K562 (cell line): ENCODE measurements around the gene NVL. TPM values are rescaled to one million over a fixed set of nuclear protein-coding genes. Genes with fewer than 3 reads are reported as not detected.

ENCODE experiments used
- ADNP ChIP-seq: fragments of 200-800 bp; sonication (Bioruptor generic); IDR thresholded peaks from 2 replicates; pipeline ENCODE4 v1.6.1; 2016; ENCODE audit warnings: missing genetic modification characterization, missing compliant biosample characterization
- ASH1L ChIP-seq: fragments of 450-650 bp; IDR thresholded peaks from 2 replicates; pipeline ENCODE4 v1.6.1; 2018; ENCODE audit warnings: borderline replicate concordance, mild to moderate bottlenecking, low read depth; ENCODE audit not compliant: partially characterized antibody
- CEBPB ChIP-seq: fragments of 450-650 bp; IDR thresholded peaks from 2 replicates; pipeline ENCODE4 v1.6.1; 2016; ENCODE audit warnings: missing genetic modification characterization, missing compliant biosample characterization
- CUX1 ChIP-seq: fragments of 200-800 bp; sonication (Bioruptor generic); IDR thresholded peaks from 2 replicates; pipeline ENCODE4 v1.6.1; 2016; ENCODE audit warnings: missing genetic modification characterization, missing compliant biosample characterization
- DACH1 ChIP-seq: fragments of 450-650 bp; IDR thresholded peaks from 2 replicates; pipeline ENCODE4 v1.6.1; 2018; ENCODE audit not compliant: partially characterized antibody
- ELF1 ChIP-seq: fragments of 200-800 bp; sonication (Bioruptor generic); IDR thresholded peaks from 2 replicates; pipeline ENCODE4 v1.6.1; 2016; ENCODE audit warnings: missing genetic modification characterization, missing compliant biosample characterization
- HDAC6 ChIP-seq: IDR thresholded peaks from 2 replicates; pipeline ENCODE4 v1.6.1; 2012; ENCODE audit warnings: low read depth, mild to moderate bottlenecking, control low read depth, inconsistent platforms, low read length, moderate library complexity
- KLF1 ChIP-seq: fragments of 450-650 bp; IDR thresholded peaks from 2 replicates; pipeline ENCODE4 v1.6.1; 2016; ENCODE audit warnings: missing genetic modification characterization, missing compliant biosample characterization
- POLR2A ChIP-seq: fragments of 450-650 bp; conservative IDR thresholded peaks from 2 replicates; pipeline ENCODE4 v1.6.1; 2016
- RAD51 ChIP-seq: fragments of 450-650 bp; IDR thresholded peaks from 2 replicates; pipeline ENCODE4 v1.7.1; 2016; ENCODE audit warnings: low read depth, mild to moderate bottlenecking, borderline replicate concordance
- RFX1 ChIP-seq: fragments of 450-650 bp; IDR thresholded peaks from 2 replicates; pipeline ENCODE4 v1.6.1; 2016; ENCODE audit warnings: mild to moderate bottlenecking, moderate library complexity
- SRF ChIP-seq, 2 experiments: fragments of 250-450, 450-650 bp in 1 of 2; sonication (Bioruptor Pico) in 1 of 2; sonication (generic) in 1 of 2; formaldehyde crosslinking; IDR thresholded peaks; 2 replicates each; pipeline versions ENCODE4 v1.5.0 to v1.5.1; 2020 to 2022; ENCODE audit warnings: mild to moderate bottlenecking in 1 of 2, missing genetic modification reagents in 1 of 2
- STAT5B ChIP-seq: fragments of 250-450 bp; sonication (Bioruptor Pico); IDR thresholded peaks from 2 replicates; pipeline ENCODE4 v1.8.0; 2021; ENCODE audit warnings: mild to moderate bottlenecking, inconsistent platforms
- TCF15 ChIP-seq: fragments of 250-450 bp; sonication (Bioruptor Pico); IDR thresholded peaks from 2 replicates; pipeline ENCODE4 v1.8.0; 2022; ENCODE audit warnings: moderate library complexity, mild to moderate bottlenecking, inconsistent platforms
- U2AF1 ChIP-seq: fragments of 200-400 bp; formaldehyde crosslinking; optimal IDR thresholded peaks from 2 replicates; pipeline ENCODE3; 2017; ENCODE audit warnings: mild to moderate bottlenecking, low read depth, low read length, moderate library complexity
- ZNF280A ChIP-seq: fragments of 450-650 bp; IDR thresholded peaks from 2 replicates; pipeline ENCODE4 v1.6.1; 2018; ENCODE audit warnings: mild to moderate bottlenecking, low read depth; ENCODE audit not compliant: partially characterized antibody
- ZNF668 ChIP-seq: fragments of 250-450 bp; sonication (Bioruptor Pico); IDR thresholded peaks from 2 replicates; pipeline ENCODE4 v1.8.0; 2022; ENCODE audit warnings: mild to moderate bottlenecking, inconsistent platforms
- polyA plus RNA-seq, 8 experiments: library from polyadenylated mRNA; depleted of rRNA in 4 of 8; stranded (reverse) in 5 of 8; unstranded in 3 of 8; fragments of >200 nt; fragmentation: Nextera tagmentation in 2 of 8; fragmentation: Illumina TruSeq in 1 of 8; extraction: Ambion mirVana in 2 of 8; extraction: Trizol in 1 of 8; gene quantifications; 2 replicates each; pipeline versions ENCODE4 v1.2.1 to v1.2.3, GENCODE V29; 2011 to 2014; ENCODE audit warnings: inconsistent platforms in 1 of 8, missing spikeins in 1 of 8
- total RNA-seq, 7 experiments: library from RNA; depleted of rRNA in 6 of 7; stranded (reverse); fragments of >200 nt in 6 of 7; fragmentation: Illumina TruSeq in 2 of 7; extraction: Trizol in 2 of 7; gene quantifications; 2 replicates each; pipeline versions ENCODE4 v1.2.1 to v1.2.3, GENCODE V29; 2011 to 2021; ENCODE audit warnings: low replicate concordance in 1 of 7
- TF ChIP-seq, protein P1 (sequence below): fragments of 450-650 bp; IDR thresholded peaks from 2 replicates; pipeline ENCODE4 v1.6.1; 2014; ENCODE audit warnings: low read depth, mild to moderate bottlenecking, moderate library complexity, borderline replicate concordance

The NVL gene
- total and polyA plus RNA-seq, 9 of the 15 experiments (the other 6 are each of a cell fraction or from before 2014, with no cell fraction given), result 32.5 to 86.6 (median 62.9) TPM

GRCh38 chr1:224182866-224183590 lies 146.9 kb downstream of the NVL start, which contains the start of gene DEGS1 (continued):
- no peak for TF ChIP-seq ZNF280A
- TF ChIP-seq KLF1 (tag), result peak; percentile 41; the same call in 1 of the 2 replicates
- no peak; the same call in 1 of the 2 replicates for TF ChIP-seq RAD51
- TF ChIP-seq ADNP, result no peak
- TF ChIP-seq DACH1, result no peak
- TF ChIP-seq CEBPB (tag), result no peak
- 0 out of 2 replicates have a peak, but pooled peaks have one; percentile 24 for TF ChIP-seq ZNF668 (CRISPR knock-in tag)
- no peak for TF ChIP-seq RFX1
- no peak for TF ChIP-seq CUX1 (CRISPR knock-in tag)
- peak; percentile 44 for TF ChIP-seq U2AF1
- no peak for TF ChIP-seq ASH1L
- no peak for TF ChIP-seq ELF1 (tag)
- TF ChIP-seq POLR2A, result peak; percentile 93
- TF ChIP-seq STAT5B (CRISPR knock-in tag), result no peak
- TF ChIP-seq HDAC6, result no peak
- TF ChIP-seq, protein P1, sequence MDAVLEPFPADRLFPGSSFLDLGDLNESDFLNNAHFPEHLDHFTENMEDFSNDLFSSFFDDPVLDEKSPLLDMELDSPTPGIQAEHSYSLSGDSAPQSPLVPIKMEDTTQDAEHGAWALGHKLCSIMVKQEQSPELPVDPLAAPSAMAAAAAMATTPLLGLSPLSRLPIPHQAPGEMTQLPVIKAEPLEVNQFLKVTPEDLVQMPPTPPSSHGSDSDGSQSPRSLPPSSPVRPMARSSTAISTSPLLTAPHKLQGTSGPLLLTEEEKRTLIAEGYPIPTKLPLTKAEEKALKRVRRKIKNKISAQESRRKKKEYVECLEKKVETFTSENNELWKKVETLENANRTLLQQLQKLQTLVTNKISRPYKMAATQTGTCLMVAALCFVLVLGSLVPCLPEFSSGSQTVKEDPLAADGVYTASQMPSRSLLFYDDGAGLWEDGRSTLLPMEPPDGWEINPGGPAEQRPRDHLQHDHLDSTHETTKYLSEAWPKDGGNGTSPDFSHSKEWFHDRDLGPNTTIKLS, result peak; percentile 82
- no peak for TF ChIP-seq TCF15 (CRISPR knock-in tag)
- no peak; a peak in 1 of 4 replicates for TF ChIP-seq SRF (CRISPR knock-in tag; IDR thresholded peaks at IDR 0.05)
